ENCODE data around the gene TMEM176A.

TMEM176A gene

GRCh38 chr7:150849204-150849775, 48.7 kb downstream of the TMEM176A start:
- DNase-seq, result no peak

- DNase-seq, result no peak
These were observed 49.7 kb downstream of the TMEM176A start for GRCh38 chr7:150850273-150850672.

GRCh38 chr7:150851492-150852370, 51.2 kb downstream of the TMEM176A start:
- DNase-seq, result no peak

GRCh38 chr7:150852371-150852905, 51.9 kb downstream of the TMEM176A start, which contains the start of gene AOC1:
Gene AOC1, plus strand, starts transcription at chr7:150852517. Its CDS starts 3,954 bp downstream, at chr7:150856471.
- no peak for DNase-seq

- no peak for DNase-seq
These were observed 53.8 kb downstream of the TMEM176A start for GRCh38 chr7:150854066-150855000.

All from fibroblast of skin of abdomen (primary cell).